ENCODE measurements around the gene FYB2. TPM values are rescaled to one million over a fixed set of nuclear protein-coding genes. Genes with fewer than 3 reads are reported as not detected.

Gene FYB2
- total RNA-seq, 1 donor from 2014 or later, result 0.34 TPM

- no peak for TF ChIP-seq CTCF (IDR thresholded peaks at IDR 0.05; ENCODE audit: unreplicated experiment)
- H3K9me3 Mint-ChIP-seq, result no peaks in the 10 kb centered on the region
Measured at GRCh38 chr1:56754708-56755479, 64.3 kb downstream of the FYB2 start.

DNA sequence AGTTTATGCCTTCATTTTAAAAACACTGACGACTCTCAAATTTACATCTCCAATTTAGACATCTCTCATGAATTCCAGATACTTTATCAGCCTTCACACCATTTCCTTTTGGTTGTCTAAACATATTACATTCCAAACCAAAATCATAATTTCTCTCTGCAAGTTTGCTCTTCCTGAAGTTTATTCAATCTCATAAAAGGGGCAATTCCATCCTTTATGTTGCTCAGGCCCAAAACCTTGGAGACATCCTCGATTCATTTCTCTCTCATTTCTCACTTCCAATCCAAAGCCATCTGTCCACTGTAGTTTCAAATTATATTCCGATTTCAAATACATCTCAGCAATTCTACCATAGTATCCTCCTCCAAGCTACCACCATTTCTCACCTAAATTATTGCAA lies 74.0 kb downstream of the FYB2 start:
- no peak for TF ChIP-seq CTCF (IDR thresholded peaks at IDR 0.05; ENCODE audit: unreplicated experiment)
- no peak overlapping the region for H3K27ac Mint-ChIP-seq
- no peaks in the 10 kb centered on the region for H3K4me1 Mint-ChIP-seq
- no peak for DNase-seq (ENCODE audit: low spot score in 2 of 2, unreplicated experiment in 2 of 2)
- peaks cover 11% of the 10 kb centered on the region for H3K9me3 Mint-ChIP-seq
- H3K36me3 Mint-ChIP-seq, result no peaks in the 10 kb centered on the region
- peaks cover 6% of the 10 kb centered on the region for H3K27me3 Mint-ChIP-seq (ENCODE audit: low read depth)
- H3K4me3 Mint-ChIP-seq, result no peak overlapping the region

More at GRCh38 chr1:56754708-56755479, 64.3 kb downstream of the FYB2 start:
- Mint-ChIP-seq H3K4me3 (no peak overlapping the region), H3K27me3 (ENCODE audit: low read depth) (no peaks in the 10 kb centered on the region), H3K4me1 (peaks cover 9% of the 10 kb centered on the region), H3K27ac (no peak overlapping the region), H3K36me3 (no peaks in the 10 kb centered on the region)
- DNase-seq (ENCODE audit: low spot score in 2 of 2, unreplicated experiment in 2 of 2), result no peak

- Mint-ChIP-seq H3K4me1 (no peaks in the 10 kb centered on the region), H3K27ac (no peak overlapping the region), H3K4me3 (no peak overlapping the region), H3K36me3 (no peaks in the 10 kb centered on the region), H3K27me3 (ENCODE audit: low read depth) (peaks cover 29% of the 10 kb centered on the region), H3K9me3 (peaks cover 18% of the 10 kb centered on the region)
- no peak for TF ChIP-seq CTCF (IDR thresholded peaks at IDR 0.05; ENCODE audit: unreplicated experiment)
- no peak for DNase-seq (ENCODE audit: low spot score in 2 of 2, unreplicated experiment in 2 of 2)
Measured at GRCh38 chr1:56728964-56729363, 90.2 kb downstream of the FYB2 start.

DNA sequence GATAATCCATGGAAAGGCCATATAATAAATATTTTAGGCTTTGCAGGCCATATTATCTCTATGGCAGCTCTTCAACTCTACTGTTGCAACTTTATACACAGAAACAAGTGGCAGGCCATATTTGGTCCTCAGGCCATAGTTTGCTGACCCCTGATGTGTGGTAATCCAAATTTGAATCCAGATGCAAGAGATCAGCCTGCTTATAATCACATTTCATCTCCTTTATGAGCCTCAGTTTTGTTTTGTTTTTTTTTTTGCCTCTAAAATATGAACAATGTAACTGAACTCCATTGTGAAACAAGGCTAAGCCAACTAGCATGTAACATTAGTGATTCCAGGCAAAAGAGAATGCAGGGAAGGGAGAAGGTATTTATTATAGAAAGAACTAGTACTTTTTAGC lies 92.5 kb downstream of the FYB2 start:
- H3K9me3 Mint-ChIP-seq, result peaks cover 5% of the 10 kb centered on the region
- TF ChIP-seq CTCF (IDR thresholded peaks at IDR 0.05; ENCODE audit: unreplicated experiment), result no peak
- no peak overlapping the region for H3K27ac Mint-ChIP-seq
- no peaks in the 10 kb centered on the region for H3K4me1 Mint-ChIP-seq
- H3K4me3 Mint-ChIP-seq, result no peak overlapping the region
- DNase-seq (ENCODE audit: low spot score in 2 of 2, unreplicated experiment in 2 of 2), result no peak
- peaks cover 17% of the 10 kb centered on the region for H3K27me3 Mint-ChIP-seq (ENCODE audit: low read depth)
- no peaks in the 10 kb centered on the region for H3K36me3 Mint-ChIP-seq

DNA sequence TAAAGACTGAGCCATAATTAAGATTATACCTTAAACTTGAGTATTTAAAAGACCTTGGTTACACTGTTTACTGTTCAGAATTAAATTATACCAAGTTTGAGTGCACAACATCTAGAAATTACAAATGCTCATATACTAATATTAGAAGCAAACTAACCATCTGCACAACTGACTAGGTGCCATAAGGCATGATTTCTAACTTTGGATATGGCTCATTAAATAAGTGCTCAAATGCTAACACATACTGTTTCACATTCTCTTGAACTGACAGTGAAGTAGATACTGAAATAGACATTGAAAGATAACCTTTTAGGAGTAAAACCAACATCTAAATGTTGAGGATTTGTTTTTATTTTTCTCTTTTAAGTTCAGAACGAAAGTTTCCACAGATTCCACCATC lies 100.0 kb downstream of the FYB2 start:
- H3K9me3 Mint-ChIP-seq, result no peaks in the 10 kb centered on the region
- no peak overlapping the region for H3K27ac Mint-ChIP-seq
- H3K36me3 Mint-ChIP-seq, result no peaks in the 10 kb centered on the region
- no peaks in the 10 kb centered on the region for H3K27me3 Mint-ChIP-seq (ENCODE audit: low read depth)
- TF ChIP-seq CTCF (IDR thresholded peaks at IDR 0.05; ENCODE audit: unreplicated experiment), result no peak
- no peak for DNase-seq (ENCODE audit: low spot score in 2 of 2, unreplicated experiment in 2 of 2)
- no peak overlapping the region for H3K4me3 Mint-ChIP-seq
- no peaks in the 10 kb centered on the region for H3K4me1 Mint-ChIP-seq

All from mesothelial cell of epicardium (in vitro differentiated cells).